ENCODE measurements around the gene CHGA. TPM values are rescaled to one million over a fixed set of nuclear protein-coding genes. Genes with fewer than 3 reads are reported as not detected.

Gene CHGA
- not detected in 2 replicates for total RNA-seq

DNA sequence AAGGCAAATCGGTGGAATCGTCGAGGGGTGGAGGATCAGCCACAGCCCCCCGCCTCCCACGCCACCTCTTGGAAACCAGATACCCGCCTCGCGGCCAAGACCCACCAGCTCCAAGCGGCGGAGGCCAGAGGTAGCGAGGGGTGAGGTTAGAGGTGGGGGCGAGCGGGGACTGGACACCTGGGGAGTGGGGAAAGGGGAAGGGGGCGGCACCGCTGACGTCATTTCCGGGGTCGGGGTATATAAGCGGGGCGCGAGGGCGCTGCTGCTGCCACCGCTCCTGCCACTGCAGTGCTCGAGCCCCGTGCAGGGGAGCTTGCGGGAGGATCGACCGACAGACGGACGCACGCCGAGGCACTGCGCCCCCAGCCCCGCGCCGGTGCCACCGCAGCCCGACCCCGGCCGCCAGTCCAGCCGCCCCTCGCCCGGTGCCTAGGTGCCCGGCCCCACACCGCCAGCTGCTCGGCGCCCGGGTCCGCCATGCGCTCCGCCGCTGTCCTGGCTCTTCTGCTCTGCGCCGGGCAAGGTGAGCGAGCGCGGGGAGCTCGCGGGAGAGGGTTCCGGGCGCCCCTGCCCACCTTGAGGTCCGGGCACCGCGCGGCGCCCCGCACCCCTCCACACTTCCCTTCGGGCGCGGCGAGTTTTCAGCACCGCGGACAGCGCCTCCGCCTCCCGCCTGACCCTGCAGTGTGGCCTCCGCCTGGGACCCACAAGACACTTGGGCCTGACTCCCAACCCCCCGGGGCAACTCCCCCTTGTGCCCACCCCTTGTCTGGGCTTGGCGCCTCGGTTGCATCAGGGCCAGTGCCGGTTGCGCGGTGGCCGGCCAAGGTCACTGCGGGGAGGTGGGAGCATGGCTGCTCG lies at the start of gene CHGA:
CHGA (plus strand) TSS at position 268 of the 861 bp plus-strand sequence; CDS start at position 478, 210 bp downstream.
- H3K27me3 Mint-ChIP-seq (ENCODE audit: insufficient read depth): peaks cover 7% of the 10 kb centered on the region

DNA sequence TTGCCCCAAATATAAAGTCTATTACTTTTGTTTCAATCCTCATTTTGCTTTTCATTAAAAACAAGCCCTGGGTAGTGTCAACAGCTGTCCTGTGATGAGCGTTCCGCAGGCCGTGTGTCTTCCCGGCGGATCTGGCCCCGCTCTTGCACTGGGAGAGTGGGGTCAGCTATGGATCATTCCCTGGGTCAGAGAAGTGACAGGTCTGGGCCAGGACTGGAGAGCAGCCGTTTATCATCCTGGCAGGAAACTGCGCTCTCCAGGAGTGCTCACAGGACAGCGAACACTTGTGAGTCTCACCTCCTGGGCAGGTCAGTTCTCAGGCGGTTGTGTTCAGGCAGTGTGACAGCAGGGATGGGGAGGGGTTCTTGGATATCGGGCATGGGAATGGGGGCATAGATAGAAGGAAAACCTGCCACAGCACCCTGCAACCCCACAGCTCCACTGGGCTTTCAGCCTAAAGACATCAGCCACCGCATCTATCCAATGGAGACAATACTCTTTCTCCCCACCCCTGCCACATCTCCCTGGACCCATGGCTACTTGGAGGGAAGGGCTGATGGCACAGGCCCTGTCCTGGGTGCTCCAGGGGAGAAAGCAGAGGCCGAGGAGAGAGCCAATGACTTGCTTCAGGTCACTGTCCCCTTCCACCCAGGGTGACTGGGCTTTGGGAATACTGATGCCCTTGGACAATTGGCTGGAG lies 47.8 kb upstream of the CHGA start:
- Mint-ChIP-seq H3K36me3 (ENCODE audit: low read depth) (no peaks in the 10 kb centered on the region), H3K9me3 (no peaks in the 10 kb centered on the region), H3K27ac (no peak overlapping the region), H3K4me1 (ENCODE audit: low read depth) (no peaks in the 10 kb centered on the region), H3K4me3 (no peak overlapping the region), H3K27me3 (ENCODE audit: insufficient read depth) (peaks cover 5% of the 10 kb centered on the region)
- intact Hi-C loops (cut with micrococcal nuclease): no loop called here
- DNase-seq (ENCODE audit: low spot score): no peak

More for the DNA sequence above, at the start of gene CHGA:
- H3K4me3 Mint-ChIP-seq: no peak within 1 kb of the TSS
- H3K4me1 Mint-ChIP-seq (ENCODE audit: low read depth): no peaks in the 10 kb centered on the region
- intact Hi-C loops (cut with micrococcal nuclease): no loop called here
- no peak within 1 kb of the TSS for H3K27ac Mint-ChIP-seq
- peak; percentile 41 for DNase-seq (ENCODE audit: low spot score)
- H3K36me3 Mint-ChIP-seq (ENCODE audit: low read depth): no peaks in the 10 kb centered on the region
- H3K9me3 Mint-ChIP-seq: no peaks in the 10 kb centered on the region

GRCh38 chr14:92877757-92878431 lies 45.1 kb upstream of the CHGA start:
- intact Hi-C loops (cut with micrococcal nuclease): no loop called here
- no peak for DNase-seq (ENCODE audit: low spot score)
- no peaks in the 10 kb centered on the region for H3K4me1 Mint-ChIP-seq (ENCODE audit: low read depth)
- H3K36me3 Mint-ChIP-seq (ENCODE audit: low read depth): no peaks in the 10 kb centered on the region
- no peak overlapping the region for H3K4me3 Mint-ChIP-seq
- no peak overlapping the region for H3K27ac Mint-ChIP-seq
- H3K9me3 Mint-ChIP-seq: no peaks in the 10 kb centered on the region
- peaks cover 8% of the 10 kb centered on the region for H3K27me3 Mint-ChIP-seq (ENCODE audit: insufficient read depth)

- DNase-seq (ENCODE audit: low spot score): no peak
- no peaks in the 10 kb centered on the region for H3K4me1 Mint-ChIP-seq (ENCODE audit: low read depth)
- peaks cover 10% of the 10 kb centered on the region for H3K27me3 Mint-ChIP-seq (ENCODE audit: insufficient read depth)
- H3K4me3 Mint-ChIP-seq: no peak overlapping the region
- H3K27ac Mint-ChIP-seq: no peak overlapping the region
- H3K36me3 Mint-ChIP-seq (ENCODE audit: low read depth): no peaks in the 10 kb centered on the region
- intact Hi-C loops (cut with micrococcal nuclease): no loop called here
- H3K9me3 Mint-ChIP-seq: no peaks in the 10 kb centered on the region
These were observed 42.6 kb upstream of the CHGA start for GRCh38 chr14:92880351-92880750.

DNA sequence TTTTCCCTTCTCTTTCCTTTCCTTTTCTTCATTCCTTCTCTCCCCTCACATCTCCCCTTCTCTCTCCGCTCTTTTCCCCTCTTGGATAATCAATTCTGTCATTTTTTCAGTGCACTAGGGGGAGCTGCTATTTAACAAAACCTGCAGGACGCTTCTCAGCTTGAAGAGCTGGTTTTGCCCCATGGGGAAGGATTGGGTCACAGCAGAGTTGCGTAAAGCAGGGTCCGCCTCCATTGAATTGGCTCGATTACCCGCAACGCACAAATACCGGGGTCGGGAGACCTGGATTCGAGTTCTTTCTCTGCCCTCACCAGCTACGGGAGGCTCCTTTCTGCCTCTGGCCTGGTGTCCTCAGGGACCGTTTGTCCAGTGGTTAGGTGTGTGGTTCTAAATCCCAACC lies 42.1 kb upstream of the CHGA start:
- H3K27me3 Mint-ChIP-seq (ENCODE audit: insufficient read depth): peaks cover 10% of the 10 kb centered on the region
- DNase-seq (ENCODE audit: low spot score): no peak
- no peaks in the 10 kb centered on the region for H3K9me3 Mint-ChIP-seq
- no peaks in the 10 kb centered on the region for H3K36me3 Mint-ChIP-seq (ENCODE audit: low read depth)
- intact Hi-C loops (cut with micrococcal nuclease): no loop called here
- H3K4me1 Mint-ChIP-seq (ENCODE audit: low read depth): no peaks in the 10 kb centered on the region
- no peak overlapping the region for H3K4me3 Mint-ChIP-seq
- no peak overlapping the region for H3K27ac Mint-ChIP-seq

GRCh38 chr14:92883066-92883465 lies 39.9 kb upstream of the CHGA start:
- DNase-seq (ENCODE audit: low spot score): no peak
- Mint-ChIP-seq H3K27me3 (ENCODE audit: insufficient read depth) (peaks cover 7% of the 10 kb centered on the region), H3K36me3 (ENCODE audit: low read depth) (no peaks in the 10 kb centered on the region), H3K9me3 (no peaks in the 10 kb centered on the region), H3K4me3 (no peak overlapping the region), H3K27ac (no peak overlapping the region), H3K4me1 (ENCODE audit: low read depth) (no peaks in the 10 kb centered on the region)
- intact Hi-C loops (cut with micrococcal nuclease): no loop called here

DNA sequence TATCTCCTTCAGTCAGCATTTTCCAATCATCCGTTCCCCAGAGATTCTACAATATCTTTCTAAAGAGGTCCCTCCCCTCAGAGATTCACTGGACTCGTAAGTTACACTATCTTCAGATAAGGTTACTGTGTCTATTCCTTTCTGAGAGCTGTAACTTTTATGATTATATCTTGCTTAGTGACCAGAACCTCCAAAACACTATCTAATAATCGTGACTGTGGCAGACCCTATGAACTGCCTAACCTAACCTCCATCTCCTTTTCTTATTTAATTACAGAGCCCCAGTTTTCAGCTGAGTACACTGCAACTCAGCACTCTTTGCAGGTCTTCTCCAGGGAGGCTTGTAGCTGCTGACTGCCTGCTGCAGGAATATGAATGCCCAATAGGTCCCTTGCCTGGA lies 38.5 kb upstream of the CHGA start:
- intact Hi-C loops (cut with micrococcal nuclease): no loop called here
- H3K4me3 Mint-ChIP-seq: no peak overlapping the region
- peaks cover 10% of the 10 kb centered on the region for H3K27me3 Mint-ChIP-seq (ENCODE audit: insufficient read depth)
- H3K4me1 Mint-ChIP-seq (ENCODE audit: low read depth): no peaks in the 10 kb centered on the region
- no peak for DNase-seq (ENCODE audit: low spot score)
- no peak overlapping the region for H3K27ac Mint-ChIP-seq
- H3K9me3 Mint-ChIP-seq: no peaks in the 10 kb centered on the region
- no peaks in the 10 kb centered on the region for H3K36me3 Mint-ChIP-seq (ENCODE audit: low read depth)

DNA sequence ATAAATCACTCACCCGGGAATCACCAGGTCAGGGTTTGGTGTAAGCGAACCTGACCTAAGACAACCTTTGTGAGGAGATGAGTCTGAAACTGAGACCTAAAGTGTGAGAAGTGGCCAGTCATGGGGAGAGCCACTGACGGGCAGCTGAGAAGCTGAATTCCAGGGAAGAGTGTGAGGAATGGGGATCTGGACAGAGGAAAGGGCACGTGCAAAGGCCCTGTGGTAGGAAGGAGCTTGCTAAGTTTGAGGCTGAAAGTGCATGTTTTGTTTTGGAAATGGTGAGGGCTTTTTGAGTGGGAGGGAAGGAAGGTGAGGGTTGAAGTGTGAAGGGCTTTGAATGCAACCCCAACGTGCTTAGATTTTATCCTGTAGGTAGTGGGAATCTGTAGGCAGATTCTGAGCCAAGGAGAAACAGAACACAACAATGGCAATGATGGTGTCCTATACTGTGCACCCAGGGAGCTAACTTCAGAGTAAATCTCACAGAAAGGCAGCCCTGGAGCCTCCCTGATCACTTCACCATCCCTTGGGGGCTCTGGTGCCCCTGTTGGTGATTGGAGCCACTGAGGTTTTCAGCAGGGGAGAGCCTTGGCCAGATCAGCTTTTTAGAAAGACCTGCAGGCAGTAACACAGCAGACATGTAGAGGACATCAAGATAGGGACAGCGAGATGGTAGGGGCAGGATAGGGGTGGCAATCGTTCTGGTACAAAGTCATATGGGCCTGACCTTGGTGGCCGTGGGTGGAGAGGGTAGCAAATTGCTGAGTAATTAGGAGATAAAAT lies 37.5 kb upstream of the CHGA start:
- H3K4me1 Mint-ChIP-seq (ENCODE audit: low read depth): no peaks in the 10 kb centered on the region
- H3K4me3 Mint-ChIP-seq: no peak overlapping the region
- intact Hi-C loops (cut with micrococcal nuclease): no loop called here
- H3K9me3 Mint-ChIP-seq: no peaks in the 10 kb centered on the region
- H3K27ac Mint-ChIP-seq: no peak overlapping the region
- H3K36me3 Mint-ChIP-seq (ENCODE audit: low read depth): no peaks in the 10 kb centered on the region
- H3K27me3 Mint-ChIP-seq (ENCODE audit: insufficient read depth): peaks cover 10% of the 10 kb centered on the region
- no peak for DNase-seq (ENCODE audit: low spot score)

- no peaks in the 10 kb centered on the region for H3K36me3 Mint-ChIP-seq (ENCODE audit: low read depth)
- no peak overlapping the region for H3K4me3 Mint-ChIP-seq
- H3K9me3 Mint-ChIP-seq: no peaks in the 10 kb centered on the region
- DNase-seq (ENCODE audit: low spot score): no peak
- peaks cover 5% of the 10 kb centered on the region for H3K27me3 Mint-ChIP-seq (ENCODE audit: insufficient read depth)
- intact Hi-C loops (cut with micrococcal nuclease): no loop called here
- H3K27ac Mint-ChIP-seq: no peak overlapping the region
- H3K4me1 Mint-ChIP-seq (ENCODE audit: low read depth): no peaks in the 10 kb centered on the region
These were observed 36.6 kb upstream of the CHGA start for GRCh38 chr14:92886337-92886736.

- H3K36me3 Mint-ChIP-seq (ENCODE audit: low read depth): no peaks in the 10 kb centered on the region
- no peak overlapping the region for H3K4me3 Mint-ChIP-seq
- H3K4me1 Mint-ChIP-seq (ENCODE audit: low read depth): no peaks in the 10 kb centered on the region
- H3K27me3 Mint-ChIP-seq (ENCODE audit: insufficient read depth): peaks cover 5% of the 10 kb centered on the region
- DNase-seq (ENCODE audit: low spot score): no peak
- no peaks in the 10 kb centered on the region for H3K9me3 Mint-ChIP-seq
- H3K27ac Mint-ChIP-seq: no peak overlapping the region
- intact Hi-C loops (cut with micrococcal nuclease): no loop called here
These were observed 35.8 kb upstream of the CHGA start for GRCh38 chr14:92887157-92887556.

GRCh38 chr14:92888896-92889295 lies 34.1 kb upstream of the CHGA start:
- Mint-ChIP-seq H3K4me1 (ENCODE audit: low read depth) (no peaks in the 10 kb centered on the region), H3K36me3 (ENCODE audit: low read depth) (no peaks in the 10 kb centered on the region), H3K9me3 (peaks cover 16% of the 10 kb centered on the region), H3K27ac (no peak overlapping the region), H3K4me3 (no peak overlapping the region), H3K27me3 (ENCODE audit: insufficient read depth) (peaks cover 5% of the 10 kb centered on the region)
- DNase-seq (ENCODE audit: low spot score): no peak
- intact Hi-C loops (cut with micrococcal nuclease): no loop called here

DNA sequence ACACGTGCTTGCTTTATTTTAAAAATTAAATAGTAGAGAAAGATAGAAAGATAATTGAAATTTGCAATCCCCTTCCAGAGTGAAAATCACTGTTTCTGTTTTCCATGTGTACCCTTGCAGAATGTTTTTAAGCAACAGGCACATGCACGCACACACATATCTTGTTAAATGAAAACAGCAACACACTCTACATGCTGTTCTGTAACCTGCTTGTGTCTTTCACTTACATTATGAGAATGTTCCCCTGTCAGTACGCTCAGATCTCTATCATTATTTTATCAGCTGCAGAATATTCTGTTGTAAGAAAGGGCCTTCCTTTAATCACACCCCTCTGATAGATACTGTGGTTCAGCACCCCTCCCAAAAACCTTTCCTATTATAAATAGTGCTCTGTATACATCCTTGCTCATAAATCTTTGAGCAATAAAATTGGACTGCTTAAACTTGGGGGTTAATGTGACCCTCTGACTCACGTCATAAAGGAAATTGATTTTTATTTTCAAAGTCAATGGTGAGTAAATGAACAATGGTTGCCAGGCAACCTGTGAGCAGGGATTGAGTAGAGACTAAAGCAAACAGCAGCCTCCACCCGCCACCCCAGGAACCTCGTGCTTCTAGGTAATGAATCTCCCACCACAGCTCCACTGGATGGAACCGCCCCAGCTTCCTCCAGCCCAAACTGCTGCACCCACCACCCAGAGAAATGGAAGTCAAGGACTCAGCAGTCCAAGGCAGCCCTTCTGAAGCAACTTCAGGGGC lies 31.9 kb upstream of the CHGA start:
- H3K36me3 Mint-ChIP-seq (ENCODE audit: low read depth): no peaks in the 10 kb centered on the region
- H3K27ac Mint-ChIP-seq: no peak overlapping the region
- peaks cover 16% of the 10 kb centered on the region for H3K9me3 Mint-ChIP-seq
- intact Hi-C loops (cut with micrococcal nuclease): no loop called here
- DNase-seq (ENCODE audit: low spot score): no peak
- no peak overlapping the region for H3K4me3 Mint-ChIP-seq
- no peaks in the 10 kb centered on the region for H3K4me1 Mint-ChIP-seq (ENCODE audit: low read depth)
- peaks cover 3% of the 10 kb centered on the region for H3K27me3 Mint-ChIP-seq (ENCODE audit: insufficient read depth)

Measured in activated T-helper 1 cell treated with anti-CD3 and anti-CD28 coated beads, Interleukin-12 subunit alpha, Interleukin-12 subunit beta, Interleukin-2, Interleukin-4 antibody, amounts not matched to agents 30 ng/mL and 10 ng/mL and 1 ng/mL, durations not matched to agents 14 hours and 24 hours and 36 hours (primary cell).